Activated CD4-positive, CD25-positive, alpha-beta regulatory T cell treated with anti-CD3 and anti-CD28 coated beads, Interleukin-2, amount 50 U/mL, for 16 hours (primary cell): ENCODE data around the gene S100A5.
A peak's percentile ranks its signal among the peaks of the same experiment; 100 is the strongest.
"Not testable (repeated sequence)": the region's sequence is repeated elsewhere in the genome, so short reads cannot be mapped to it uniquely, and the experiment has no call there.

Experiments used
- DNase-seq: peaks from one replicate; pipeline ENCODE4 v3.0.0-alpha.2; 2020; ENCODE audit warnings: low read depth, low spot score

The S100A5 gene

GRCh38 chr1:153540394-153541361, at the start of gene S100A5:
Gene S100A5, minus strand, starts transcription at chr1:153540934. Its CDS starts 743 bp downstream, at chr1:153540191.
- DNase-seq, result no peak

- no peak for DNase-seq
Observed at GRCh38 chr1:153588482-153588881, 47.7 kb upstream of the S100A5 start.

- DNase-seq, result not testable (repeated sequence)
Observed at GRCh38 chr1:153588033-153588432, 47.3 kb upstream of the S100A5 start.

- DNase-seq, result no peak
Observed at GRCh38 chr1:153587314-153587713, 46.6 kb upstream of the S100A5 start.

GRCh38 chr1:153586347-153586746, 45.6 kb upstream of the S100A5 start:
- no peak for DNase-seq

GRCh38 chr1:153585006-153585405, 44.3 kb upstream of the S100A5 start:
- no peak for DNase-seq

- DNase-seq, result no peak
Observed at GRCh38 chr1:153583976-153584375, 43.2 kb upstream of the S100A5 start.

- DNase-seq, result not testable (repeated sequence)
Observed at GRCh38 chr1:153583514-153583913, 42.8 kb upstream of the S100A5 start.

- DNase-seq, result not testable (repeated sequence)
Observed at GRCh38 chr1:153582836-153583235, 42.1 kb upstream of the S100A5 start.

- no peak for DNase-seq
Observed at GRCh38 chr1:153578936-153579335, 38.2 kb upstream of the S100A5 start.

- no peak for DNase-seq
Observed at GRCh38 chr1:153578490-153578889, 37.8 kb upstream of the S100A5 start.

GRCh38 chr1:153577624-153578051, 36.9 kb upstream of the S100A5 start:
- no peak for DNase-seq

GRCh38 chr1:153577138-153577537, 36.4 kb upstream of the S100A5 start:
- DNase-seq, result no peak

- DNase-seq, result not testable (repeated sequence)
Observed at GRCh38 chr1:153575497-153575896, 34.8 kb upstream of the S100A5 start.

GRCh38 chr1:153575081-153575491, 34.4 kb upstream of the S100A5 start:
- DNase-seq, result not testable (repeated sequence)

- no peak for DNase-seq
Observed at GRCh38 chr1:153573351-153573750, 32.6 kb upstream of the S100A5 start.

GRCh38 chr1:153572569-153573015, 31.9 kb upstream of the S100A5 start:
- DNase-seq, result no peak

- DNase-seq, result no peak
Observed at GRCh38 chr1:153571706-153572105, 31.0 kb upstream of the S100A5 start.

- no peak for DNase-seq
Observed at GRCh38 chr1:153570874-153571273, 30.1 kb upstream of the S100A5 start.

GRCh38 chr1:153569465-153569864, 28.7 kb upstream of the S100A5 start:
- no peak for DNase-seq

GRCh38 chr1:153568367-153569099, 27.8 kb upstream of the S100A5 start:
- DNase-seq, result peak; percentile 57

- no peak for DNase-seq
Observed at GRCh38 chr1:153567621-153568366, 27.1 kb upstream of the S100A5 start.
